ENCODE results near the gene TIMP1. TPM values are rescaled to one million over a fixed set of nuclear protein-coding genes. Genes with fewer than 3 reads are reported as not detected.

TIMP1 gene
- total RNA-seq, 3 donors from 2014 or later (not counting 1 experiment from before 2014, with no cell fraction given) = 50.9 to 71.3 (median 68.6) TPM

- Mint-ChIP-seq H3K4me3 (no peak overlapping the region), H3K27ac (no peak overlapping the region), H3K27me3 (ENCODE audit: low read depth in 2 of 2) (no peaks in the 10 kb centered on the region), H3K36me3 (no peaks in the 10 kb centered on the region), H3K4me1 (peaks cover 20 to 39% of the 10 kb centered on the region in 2 donors), H3K9me3 (no peaks in the 10 kb centered on the region)
- Histone ChIP-seq H3K4me1 (ENCODE audit: control insufficient read depth, insufficient read depth, low read length) (peaks cover 29% of the 10 kb centered on the region), H3K4me3 (ENCODE audit: low read length) (no peak overlapping the region), H3K27ac (ENCODE audit: low read length) (no peak overlapping the region), H3K9me3 (ENCODE audit: control insufficient read depth, insufficient read depth, low read length) (no peaks in the 10 kb centered on the region), H3K36me3 (ENCODE audit: control insufficient read depth, insufficient read depth, low read length) (no peaks in the 10 kb centered on the region), H3K27me3 (ENCODE audit: control insufficient read depth, insufficient read depth, low read length) (no peaks in the 10 kb centered on the region)
- intact Hi-C loops (cut with micrococcal nuclease) = no loop called here
- DNase-seq (no peak), ATAC-seq (no peak)
- WGBS (ENCODE audit: insufficient coverage) = 95% methylated on average over 16 of the region's 16 CpGs
- TF ChIP-seq CTCF (IDR thresholded peaks at IDR 0.05) = no peak
These were observed 3.0 kb downstream of the TIMP1 start for GRCh38 chrX:47585273-47585672.

DNA sequence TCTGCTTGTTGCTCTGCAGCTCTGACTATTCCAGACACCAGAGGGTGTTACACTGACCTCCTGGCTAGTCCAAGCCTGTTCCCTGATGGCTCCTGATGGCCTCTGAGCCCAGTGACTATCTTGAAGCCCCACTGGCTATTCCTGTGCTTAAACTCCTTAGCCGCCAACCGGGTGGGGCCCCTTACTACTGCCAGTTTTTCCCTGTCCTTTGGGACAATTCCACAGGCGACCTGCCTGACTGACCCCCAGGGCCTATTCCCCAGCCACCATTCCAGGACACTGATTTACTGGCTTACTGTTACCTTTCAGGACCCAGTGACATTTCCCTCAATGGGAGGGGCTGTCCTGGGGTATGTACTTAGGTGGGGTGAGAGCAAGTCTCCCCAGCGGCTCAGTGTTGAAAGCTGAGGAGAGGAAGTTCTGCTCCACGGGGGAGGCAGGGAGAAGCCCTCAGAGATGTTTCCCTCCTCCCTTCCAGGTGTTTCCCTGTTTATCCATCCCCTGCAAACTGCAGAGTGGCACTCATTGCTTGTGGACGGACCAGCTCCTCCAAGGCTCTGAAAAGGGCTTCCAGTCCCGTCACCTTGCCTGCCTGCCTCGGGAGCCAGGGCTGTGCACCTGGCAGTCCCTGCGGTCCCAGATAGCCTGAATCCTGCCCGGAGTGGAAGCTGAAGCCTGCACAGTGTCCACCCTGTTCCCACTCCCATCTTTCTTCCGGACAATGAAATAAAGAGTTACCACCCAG is 4.0 kb downstream of the TIMP1 start:
- Mint-ChIP-seq H3K4me3 (no peak overlapping the region), H3K4me1 (peaks cover 20 to 38% of the 10 kb centered on the region in 2 donors), H3K27me3 (ENCODE audit: low read depth in 2 of 2) (no peaks in the 10 kb centered on the region), H3K27ac (no peak overlapping the region), H3K9me3 (no peaks in the 10 kb centered on the region), H3K36me3 (no peaks in the 10 kb centered on the region)
- Histone ChIP-seq H3K4me1 (ENCODE audit: control insufficient read depth, insufficient read depth, low read length) (peaks cover 27% of the 10 kb centered on the region), H3K9me3 (ENCODE audit: control insufficient read depth, insufficient read depth, low read length) (no peaks in the 10 kb centered on the region), H3K36me3 (ENCODE audit: control insufficient read depth, insufficient read depth, low read length) (no peaks in the 10 kb centered on the region), H3K4me3 (ENCODE audit: low read length) (no peak overlapping the region), H3K27me3 (ENCODE audit: control insufficient read depth, insufficient read depth, low read length) (no peaks in the 10 kb centered on the region), H3K27ac (ENCODE audit: low read length) (no peak overlapping the region)
- no peak for TF ChIP-seq CTCF (IDR thresholded peaks at IDR 0.05)
- intact Hi-C loops (cut with micrococcal nuclease) = no loop called here
- DNase-seq (no peak), ATAC-seq (no peak)
- 96% methylated on average over 9 of the region's 11 CpGs for WGBS (ENCODE audit: insufficient coverage)

DNA sequence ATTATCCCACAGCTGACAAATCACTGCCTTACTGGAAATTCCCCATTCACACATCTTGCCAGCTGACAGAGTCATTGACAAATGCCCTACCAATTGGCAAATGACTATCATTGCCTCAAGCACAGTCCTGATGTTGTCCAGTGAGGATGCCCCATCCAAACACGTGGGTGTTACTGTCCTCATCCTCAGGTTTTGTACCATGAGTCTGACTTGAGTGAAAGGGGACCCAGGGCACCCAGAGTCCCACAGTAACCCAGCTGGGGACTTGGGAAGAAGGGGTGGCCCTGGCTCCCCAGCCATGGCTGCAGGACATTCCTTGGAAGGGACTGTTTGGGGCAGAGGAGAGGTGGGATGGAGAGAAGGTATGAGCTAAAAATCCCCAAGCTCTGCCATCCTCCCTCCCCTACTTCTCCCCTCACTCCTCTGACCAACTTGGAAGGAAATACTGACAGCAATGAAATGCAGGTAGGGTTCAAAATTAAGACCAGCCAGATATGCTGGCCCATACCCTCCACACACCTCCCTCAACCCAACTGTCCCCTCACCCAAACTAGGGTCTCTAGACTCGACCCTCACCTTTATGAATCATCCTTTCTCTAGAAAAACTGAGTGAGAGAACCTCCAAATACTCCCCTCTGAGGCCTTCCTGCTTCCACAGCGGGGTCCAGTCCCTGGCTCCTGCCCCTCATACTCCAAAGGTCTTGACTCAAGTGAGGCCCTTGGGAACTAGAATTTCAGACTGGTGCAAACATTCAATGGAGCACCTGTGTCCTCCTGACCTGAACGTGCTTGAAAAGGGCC is 5.1 kb downstream of the TIMP1 start:
- Mint-ChIP-seq H3K4me1 (peaks cover 10 to 27% of the 10 kb centered on the region in 2 donors), H3K27me3 (ENCODE audit: low read depth in 2 of 2) (no peaks in the 10 kb centered on the region), H3K36me3 (no peaks in the 10 kb centered on the region), H3K27ac (no peak overlapping the region), H3K9me3 (no peaks in the 10 kb centered on the region), H3K4me3 (no peak overlapping the region)
- TF ChIP-seq CTCF (IDR thresholded peaks at IDR 0.05) = no peak
- DNase-seq (no peak), ATAC-seq (no peak)
- Histone ChIP-seq H3K4me1 (ENCODE audit: control insufficient read depth, insufficient read depth, low read length) (peaks cover 17% of the 10 kb centered on the region), H3K36me3 (ENCODE audit: control insufficient read depth, insufficient read depth, low read length) (no peaks in the 10 kb centered on the region), H3K27ac (ENCODE audit: low read length) (no peak overlapping the region), H3K9me3 (ENCODE audit: control insufficient read depth, insufficient read depth, low read length) (no peaks in the 10 kb centered on the region), H3K4me3 (ENCODE audit: low read length) (no peak overlapping the region), H3K27me3 (ENCODE audit: control insufficient read depth, insufficient read depth, low read length) (no peaks in the 10 kb centered on the region)
- intact Hi-C loops (cut with micrococcal nuclease) = no loop called here
- 65% methylated on average over 4 of the region's 4 CpGs for WGBS (ENCODE audit: insufficient coverage)

Measured in natural killer cell (primary cell).